Activated CD4-positive, alpha-beta memory T cell treated with anti-CD3 and anti-CD28 coated beads, Interleukin-2, amount 10 ng/mL, durations not matched to agents 7 days and 5 days (primary cell): ENCODE results near the gene LRP2. TPM values are rescaled to one million over a fixed set of nuclear protein-coding genes. Genes with fewer than 3 reads are reported as not detected.
A peak's percentile ranks its signal among the peaks of the same experiment; 100 is the strongest.
"Not testable (repeated sequence)": the region's sequence is repeated elsewhere in the genome, so short reads cannot be mapped to it uniquely, and the experiment has no call there.

Experiments used
- CTCF ChIA-PET: fragments of 350-600 bp; sonication (Branson Sonifier 250); formaldehyde crosslinking; loops from one replicate; lab custom pipeline; 2021; ENCODE audit warnings: antibody characterized with exemption, inconsistent platforms; lab: Charles Lee
- POLR2A ChIA-PET: fragments of 350-600 bp; sonication (Branson Sonifier 250); formaldehyde crosslinking; loops from one replicate; lab custom pipeline; 2021; ENCODE audit warnings: antibody characterized with exemption; lab: Charles Lee
- DNase-seq: peaks from one replicate; pipeline ENCODE4 v3.0.0-alpha.2; 2020
- H3K27ac Mint-ChIP-seq: one replicate; pipeline ENCODE4 v1.8.0; 2021; ENCODE audit warnings: mild to moderate bottlenecking, mixed read lengths
- H3K27me3 Mint-ChIP-seq: one replicate; pipeline ENCODE4 v1.8.0; 2021; ENCODE audit warnings: mixed read lengths
- H3K36me3 Mint-ChIP-seq: one replicate; pipeline ENCODE4 v1.8.0; 2021; ENCODE audit warnings: low read depth, mixed read lengths
- H3K4me1 Mint-ChIP-seq: one replicate; pipeline ENCODE4 v1.8.0; 2021; ENCODE audit warnings: mixed read lengths
- H3K4me3 Mint-ChIP-seq: one replicate; pipeline ENCODE4 v1.8.0; 2021; ENCODE audit warnings: mild to moderate bottlenecking, mixed read lengths
- H3K9me3 Mint-ChIP-seq: one replicate; pipeline ENCODE4 v1.8.0; 2021; ENCODE audit warnings: mixed read lengths
- total RNA-seq, 2 experiments: library from RNA; stranded (reverse); gene quantifications; one replicate each; pipeline ENCODE4 v1.2.3, GENCODE V29; 2021

Gene LRP2
- total RNA-seq, 2 experiments from 2014 or later: 0.25 to 0.28 TPM

GRCh38 chr2:169160926-169161481, 201.3 kb downstream of the LRP2 start:
- CTCF ChIA-PET: no interaction called here
- Mint-ChIP-seq H3K4me3 (no peak overlapping the region), H3K36me3 (no peaks in the 10 kb centered on the region), H3K4me1 (no peaks in the 10 kb centered on the region), H3K27ac (no peak overlapping the region), H3K9me3 (no peaks in the 10 kb centered on the region), H3K27me3 (peaks cover 11% of the 10 kb centered on the region)
- POLR2A ChIA-PET: no interaction called here
- no peak for DNase-seq

DNA sequence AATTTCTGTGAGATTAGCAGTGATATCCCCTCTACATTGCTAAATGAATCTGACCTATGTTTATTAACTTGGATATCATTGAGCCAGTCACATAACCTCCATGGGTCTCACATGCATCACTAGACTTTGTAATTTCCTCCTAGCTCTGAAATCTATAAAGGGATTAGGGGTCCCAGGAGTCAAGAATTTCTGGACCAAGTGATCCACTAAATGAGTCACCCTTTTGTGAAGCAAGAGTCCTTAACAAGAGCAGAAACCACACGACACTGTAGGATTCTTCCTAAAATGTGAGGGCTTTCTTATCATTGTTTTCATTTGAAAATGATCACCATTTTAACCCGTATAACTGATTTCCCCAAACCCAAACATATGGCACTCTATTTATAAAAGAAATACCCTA, 202.6 kb downstream of the LRP2 start:
- Mint-ChIP-seq H3K9me3 (no peaks in the 10 kb centered on the region), H3K27me3 (peaks cover 7% of the 10 kb centered on the region), H3K4me1 (no peaks in the 10 kb centered on the region), H3K27ac (no peak overlapping the region), H3K36me3 (no peaks in the 10 kb centered on the region), H3K4me3 (no peak overlapping the region)
- no peak for DNase-seq
- POLR2A ChIA-PET: no interaction called here
- CTCF ChIA-PET: no interaction called here

- H3K9me3 Mint-ChIP-seq: no peaks in the 10 kb centered on the region
- CTCF ChIA-PET: no interaction called here
- no peaks in the 10 kb centered on the region for H3K4me1 Mint-ChIP-seq
- peaks cover 9% of the 10 kb centered on the region for H3K27me3 Mint-ChIP-seq
- no peak overlapping the region for H3K4me3 Mint-ChIP-seq
- H3K36me3 Mint-ChIP-seq: no peaks in the 10 kb centered on the region
- DNase-seq: no peak
- no peak overlapping the region for H3K27ac Mint-ChIP-seq
- POLR2A ChIA-PET: no interaction called here
Measured at GRCh38 chr2:169158874-169159273, 203.5 kb downstream of the LRP2 start.

GRCh38 chr2:169146220-169146619, 216.1 kb downstream of the LRP2 start:
- no peaks in the 10 kb centered on the region for H3K36me3 Mint-ChIP-seq
- ChIA-PET CTCF (interaction anchor here (1.4 kb wide), 1 partner anchor 36 kb away, joined by 5 read pairs; no protein-coding TSS in a partner anchor), POLR2A (no interaction called here)
- H3K9me3 Mint-ChIP-seq: no peaks in the 10 kb centered on the region
- DNase-seq: no peak
- H3K27ac Mint-ChIP-seq: no peak overlapping the region
- H3K27me3 Mint-ChIP-seq: peaks cover 3% of the 10 kb centered on the region
- H3K4me3 Mint-ChIP-seq: no peak overlapping the region
- H3K4me1 Mint-ChIP-seq: no peaks in the 10 kb centered on the region

DNA sequence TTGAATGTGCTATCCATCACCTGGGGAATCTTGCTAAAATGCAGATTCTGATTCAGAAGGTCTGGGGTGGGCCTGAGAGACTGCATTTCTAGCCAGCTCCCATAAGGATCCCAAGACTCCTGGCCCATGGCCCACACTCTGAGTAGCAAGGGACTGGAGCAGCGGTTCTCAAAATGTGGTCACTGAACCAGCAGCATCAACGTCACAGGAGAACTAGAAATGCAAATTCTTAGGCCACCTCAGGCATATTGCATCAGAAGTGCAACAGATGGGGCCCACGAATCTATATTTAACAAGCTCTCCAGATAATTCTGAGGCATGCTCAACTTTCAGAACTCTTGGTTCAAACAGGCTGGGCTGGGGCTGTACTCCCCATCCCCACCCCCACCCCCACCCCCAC, 218.3 kb downstream of the LRP2 start:
- CTCF ChIA-PET: interaction anchor here (0.8 to 7.4 kb wide), 5 partner anchors 11 to 186 kb away, joined by 3 to 186 read pairs (median 21); no protein-coding TSS in a partner anchor
- POLR2A ChIA-PET: no interaction called here
- DNase-seq: no peak
- Mint-ChIP-seq H3K36me3 (no peaks in the 10 kb centered on the region), H3K4me3 (no peak overlapping the region), H3K27ac (no peak overlapping the region), H3K4me1 (no peaks in the 10 kb centered on the region), H3K9me3 (no peaks in the 10 kb centered on the region), H3K27me3 (no peaks in the 10 kb centered on the region)

DNA sequence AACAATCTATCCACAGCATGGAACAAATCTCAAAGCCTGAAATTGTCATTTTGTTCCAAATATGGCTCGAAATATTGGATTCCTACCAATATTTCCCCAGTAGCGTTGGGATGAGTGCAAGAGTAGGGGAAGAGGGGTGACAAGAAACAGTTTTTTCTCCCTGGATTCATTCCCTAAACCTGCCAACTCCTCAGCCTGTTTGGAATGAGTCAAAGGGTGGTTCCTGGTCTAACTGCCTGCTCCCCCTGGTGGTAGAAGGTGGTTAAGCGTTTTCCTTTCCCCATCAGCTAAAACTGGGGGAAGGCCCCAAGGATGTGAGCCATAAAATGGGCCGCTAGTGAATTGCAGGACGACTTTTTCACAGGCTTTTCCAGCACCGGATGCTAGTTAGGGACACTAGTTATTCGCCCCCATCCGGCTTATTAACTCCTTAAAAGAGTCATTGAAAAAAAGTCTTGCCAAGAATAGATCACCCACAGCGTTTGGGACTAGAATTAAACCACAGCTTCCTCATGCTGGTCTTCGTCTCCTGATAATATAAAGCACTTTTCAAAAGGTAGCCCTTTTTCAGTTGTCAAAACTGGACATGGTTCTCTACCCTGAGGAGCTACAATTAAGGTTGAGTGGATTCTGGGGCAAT, 220.5 kb downstream of the LRP2 start:
- H3K36me3 Mint-ChIP-seq: no peaks in the 10 kb centered on the region
- ChIA-PET POLR2A (no interaction called here), CTCF (interaction anchor here (0.8 to 7.4 kb wide), 13 partner anchors 8 to 196 kb away, joined by 3 to 186 read pairs (median 4); no protein-coding TSS in a partner anchor)
- H3K27ac Mint-ChIP-seq: no peak overlapping the region
- H3K4me3 Mint-ChIP-seq: no peak overlapping the region
- no peaks in the 10 kb centered on the region for H3K27me3 Mint-ChIP-seq
- DNase-seq: peak; percentile 61
- no peaks in the 10 kb centered on the region for H3K9me3 Mint-ChIP-seq
- no peaks in the 10 kb centered on the region for H3K4me1 Mint-ChIP-seq

GRCh38 chr2:169139993-169140767, 222.2 kb downstream of the LRP2 start:
- Mint-ChIP-seq H3K9me3 (no peaks in the 10 kb centered on the region), H3K36me3 (no peaks in the 10 kb centered on the region), H3K27ac (no peak overlapping the region), H3K27me3 (no peaks in the 10 kb centered on the region), H3K4me1 (no peaks in the 10 kb centered on the region), H3K4me3 (no peak overlapping the region)
- ChIA-PET CTCF (interaction anchor here (0.5 to 7.4 kb wide), 9 partner anchors 9 to 663 kb away, joined by 3 to 186 read pairs (median 5); no protein-coding TSS in a partner anchor), POLR2A (interaction anchor here (0.9 kb wide), 1 partner anchor 32 kb away, joined by 3 read pairs; no protein-coding TSS in a partner anchor)
- DNase-seq: no peak

GRCh38 chr2:169139145-169139544, 223.2 kb downstream of the LRP2 start:
- no peaks in the 10 kb centered on the region for H3K27me3 Mint-ChIP-seq
- no peaks in the 10 kb centered on the region for H3K4me1 Mint-ChIP-seq
- no peak overlapping the region for H3K4me3 Mint-ChIP-seq
- no peaks in the 10 kb centered on the region for H3K9me3 Mint-ChIP-seq
- no peak overlapping the region for H3K27ac Mint-ChIP-seq
- no peak for DNase-seq
- POLR2A ChIA-PET: no interaction called here
- CTCF ChIA-PET: interaction anchor here (0.7 to 7.4 kb wide), 6 partner anchors 8 to 177 kb away, joined by 3 to 186 read pairs (median 14); no protein-coding TSS in a partner anchor
- no peaks in the 10 kb centered on the region for H3K36me3 Mint-ChIP-seq

DNA sequence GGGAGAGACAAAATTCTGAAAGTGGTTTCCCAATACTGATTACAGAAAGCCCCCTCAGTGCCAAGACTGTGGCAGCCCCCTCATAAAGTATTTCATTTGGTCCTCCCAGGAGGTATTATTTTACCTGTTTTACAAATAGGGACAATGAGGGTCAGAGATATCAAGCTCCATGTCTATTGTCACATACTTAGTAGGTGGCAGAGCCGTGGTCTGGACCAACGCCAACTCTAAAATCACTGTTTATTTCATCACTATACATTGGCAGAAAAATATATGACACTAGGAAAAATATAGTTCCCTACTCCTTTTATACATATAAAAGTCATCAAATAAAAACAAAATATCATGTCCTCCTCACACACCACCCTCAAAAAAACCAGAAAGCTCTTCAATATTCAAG, 224.4 kb downstream of the LRP2 start:
- no peaks in the 10 kb centered on the region for H3K27me3 Mint-ChIP-seq
- CTCF ChIA-PET: interaction anchor here (6.6 to 7.4 kb wide), 2 partner anchors 28 to 175 kb away, joined by 65 to 186 read pairs; no protein-coding TSS in a partner anchor
- no peaks in the 10 kb centered on the region for H3K36me3 Mint-ChIP-seq
- H3K9me3 Mint-ChIP-seq: no peaks in the 10 kb centered on the region
- POLR2A ChIA-PET: no interaction called here
- no peak for DNase-seq
- H3K4me3 Mint-ChIP-seq: no peak overlapping the region
- no peaks in the 10 kb centered on the region for H3K4me1 Mint-ChIP-seq
- H3K27ac Mint-ChIP-seq: no peak overlapping the region

DNA sequence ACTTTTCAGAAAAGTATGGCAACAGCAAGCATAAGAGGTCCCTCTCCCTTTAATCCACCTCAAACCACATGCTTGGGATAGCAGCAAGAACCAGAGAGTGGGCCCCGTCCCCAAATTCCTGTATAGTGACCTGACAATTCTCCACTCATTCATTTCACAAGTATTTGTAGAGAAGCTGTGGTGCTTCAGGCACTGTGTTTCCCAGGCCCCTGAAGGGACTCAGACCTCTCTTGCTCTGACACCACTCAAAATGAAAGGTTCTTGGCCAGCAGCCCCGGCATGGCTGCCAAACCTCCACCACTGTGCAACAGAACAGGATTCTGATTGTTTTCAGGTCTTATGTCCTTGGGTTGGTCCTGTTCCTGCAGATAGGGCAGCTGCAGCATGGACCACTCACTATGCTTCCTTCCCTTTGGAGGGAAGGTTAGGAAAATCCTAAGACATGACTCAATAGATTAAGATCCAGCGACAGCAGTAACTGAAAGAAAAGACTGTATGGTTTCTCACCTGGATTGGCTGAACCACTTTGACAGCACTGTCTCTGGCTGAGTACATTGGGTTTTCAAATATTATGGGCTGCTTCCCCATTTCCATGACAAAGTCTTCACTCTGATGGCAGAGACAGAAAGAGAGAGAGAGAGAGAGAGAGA, 225.3 kb downstream of the LRP2 start:
- no peak overlapping the region for H3K27ac Mint-ChIP-seq
- no peak overlapping the region for H3K4me3 Mint-ChIP-seq
- no peak for DNase-seq
- H3K4me1 Mint-ChIP-seq: no peaks in the 10 kb centered on the region
- POLR2A ChIA-PET: no interaction called here
- CTCF ChIA-PET: no interaction called here
- no peaks in the 10 kb centered on the region for H3K27me3 Mint-ChIP-seq
- H3K36me3 Mint-ChIP-seq: no peaks in the 10 kb centered on the region
- H3K9me3 Mint-ChIP-seq: no peaks in the 10 kb centered on the region

DNA sequence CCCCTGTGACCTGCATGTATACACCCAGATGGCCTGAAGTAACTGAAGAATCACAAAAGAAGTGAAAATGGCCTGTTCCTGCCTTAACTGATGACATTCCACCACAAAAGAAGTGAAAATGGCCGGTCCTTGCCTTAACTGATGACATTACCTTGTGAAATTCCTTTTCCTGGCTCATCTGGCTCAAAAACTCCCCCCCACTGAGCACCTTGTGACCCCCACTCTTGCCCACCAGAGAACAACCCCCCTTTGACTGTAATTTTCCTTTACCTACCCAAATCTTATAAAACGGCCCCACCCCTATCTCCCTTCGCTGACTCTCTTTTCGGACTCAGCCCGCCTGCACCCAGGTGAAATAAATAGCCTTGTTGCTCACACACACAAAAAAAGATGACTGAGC, 225.9 kb downstream of the LRP2 start:
- H3K27ac Mint-ChIP-seq, CTCF ChIA-PET, H3K27me3 Mint-ChIP-seq, POLR2A ChIA-PET, H3K4me1 Mint-ChIP-seq, DNase-seq, H3K36me3 Mint-ChIP-seq, H3K4me3 Mint-ChIP-seq, H3K9me3 Mint-ChIP-seq: not testable (repeated sequence)

GRCh38 chr2:169134272-169134671, 228.1 kb downstream of the LRP2 start:
- H3K9me3 Mint-ChIP-seq, POLR2A ChIA-PET, DNase-seq, H3K36me3 Mint-ChIP-seq, H3K27ac Mint-ChIP-seq, H3K27me3 Mint-ChIP-seq, H3K4me3 Mint-ChIP-seq, H3K4me1 Mint-ChIP-seq: not testable (repeated sequence)
- CTCF ChIA-PET: interaction anchor here (2.1 kb wide), 1 partner anchor 24 kb away, joined by 8 read pairs; no protein-coding TSS in a partner anchor
